ENCODE results near the gene C21orf91. TPM values are rescaled to one million over a fixed set of nuclear protein-coding genes. Genes with fewer than 3 reads are reported as not detected.

The C21orf91 gene
- total RNA-seq, 1 donor from 2014 or later = 15.1 TPM

DNA sequence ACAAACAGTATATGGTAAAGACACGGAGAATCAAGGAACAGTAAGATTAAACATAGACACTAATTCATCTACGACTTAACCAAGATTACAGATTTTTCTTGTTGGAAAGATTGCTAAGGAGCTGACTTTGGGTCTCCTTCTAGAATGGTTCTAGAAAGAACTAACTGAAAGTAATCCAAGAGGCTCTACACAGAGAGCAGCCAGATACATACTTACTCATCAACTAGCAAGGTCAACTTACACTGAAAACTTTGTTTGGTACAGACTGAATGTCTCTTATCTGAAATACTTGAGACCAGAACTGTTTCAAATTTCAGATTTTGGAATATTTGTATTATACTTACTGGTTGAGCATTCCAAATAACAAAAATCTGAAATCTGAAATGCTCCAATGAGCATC, 5.8 kb downstream of the C21orf91 start:
- TF ChIP-seq, protein P1, sequence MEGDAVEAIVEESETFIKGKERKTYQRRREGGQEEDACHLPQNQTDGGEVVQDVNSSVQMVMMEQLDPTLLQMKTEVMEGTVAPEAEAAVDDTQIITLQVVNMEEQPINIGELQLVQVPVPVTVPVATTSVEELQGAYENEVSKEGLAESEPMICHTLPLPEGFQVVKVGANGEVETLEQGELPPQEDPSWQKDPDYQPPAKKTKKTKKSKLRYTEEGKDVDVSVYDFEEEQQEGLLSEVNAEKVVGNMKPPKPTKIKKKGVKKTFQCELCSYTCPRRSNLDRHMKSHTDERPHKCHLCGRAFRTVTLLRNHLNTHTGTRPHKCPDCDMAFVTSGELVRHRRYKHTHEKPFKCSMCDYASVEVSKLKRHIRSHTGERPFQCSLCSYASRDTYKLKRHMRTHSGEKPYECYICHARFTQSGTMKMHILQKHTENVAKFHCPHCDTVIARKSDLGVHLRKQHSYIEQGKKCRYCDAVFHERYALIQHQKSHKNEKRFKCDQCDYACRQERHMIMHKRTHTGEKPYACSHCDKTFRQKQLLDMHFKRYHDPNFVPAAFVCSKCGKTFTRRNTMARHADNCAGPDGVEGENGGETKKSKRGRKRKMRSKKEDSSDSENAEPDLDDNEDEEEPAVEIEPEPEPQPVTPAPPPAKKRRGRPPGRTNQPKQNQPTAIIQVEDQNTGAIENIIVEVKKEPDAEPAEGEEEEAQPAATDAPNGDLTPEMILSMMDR (IDR thresholded peaks at IDR 0.05) = no peak
- no peaks in the 10 kb centered on the region for H3K27me3 Mint-ChIP-seq (ENCODE audit: low read depth)
- peaks cover 2% of the 10 kb centered on the region for H3K9me3 Mint-ChIP-seq (ENCODE audit: low read depth)
- no peak overlapping the region for H3K4me3 Mint-ChIP-seq (ENCODE audit: unreplicated experiment)
- H3K36me3 Mint-ChIP-seq (ENCODE audit: low read depth) = peaks cover 23% of the 10 kb centered on the region
- H3K27ac Mint-ChIP-seq (ENCODE audit: unreplicated experiment) = no peak overlapping the region
- peaks cover 11% of the 10 kb centered on the region for H3K4me1 Mint-ChIP-seq (ENCODE audit: low read depth)
- no peak for DNase-seq (ENCODE audit: low spot score)

DNA sequence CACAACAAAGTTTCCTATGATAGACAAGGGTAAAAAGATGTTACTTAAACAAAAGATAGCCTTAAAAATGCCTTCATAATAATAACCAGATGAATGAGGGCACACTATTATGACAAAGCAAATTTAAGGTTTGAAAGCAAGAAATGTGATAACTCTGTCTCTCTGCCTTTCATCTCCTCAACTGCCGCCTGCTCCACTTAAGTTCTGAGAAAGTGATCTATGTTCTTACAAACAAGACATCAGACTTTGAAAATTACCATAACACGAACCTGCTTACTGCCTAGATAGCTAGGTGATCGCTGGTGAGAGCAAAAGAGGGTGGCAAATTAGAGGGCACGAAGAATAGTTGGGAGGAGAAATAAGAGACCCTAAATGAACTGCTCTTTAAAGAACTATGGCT, 13.2 kb downstream of the C21orf91 start:
- peaks cover 9% of the 10 kb centered on the region for H3K4me1 Mint-ChIP-seq (ENCODE audit: low read depth)
- no peak for DNase-seq (ENCODE audit: low spot score)
- peaks cover 6% of the 10 kb centered on the region for H3K9me3 Mint-ChIP-seq (ENCODE audit: low read depth)
- no peak overlapping the region for H3K27ac Mint-ChIP-seq (ENCODE audit: unreplicated experiment)
- TF ChIP-seq, protein P1 (IDR thresholded peaks at IDR 0.05) = no peak
- H3K27me3 Mint-ChIP-seq (ENCODE audit: low read depth) = no peaks in the 10 kb centered on the region
- H3K36me3 Mint-ChIP-seq (ENCODE audit: low read depth) = peaks cover 12% of the 10 kb centered on the region
- no peak overlapping the region for H3K4me3 Mint-ChIP-seq (ENCODE audit: unreplicated experiment)

DNA sequence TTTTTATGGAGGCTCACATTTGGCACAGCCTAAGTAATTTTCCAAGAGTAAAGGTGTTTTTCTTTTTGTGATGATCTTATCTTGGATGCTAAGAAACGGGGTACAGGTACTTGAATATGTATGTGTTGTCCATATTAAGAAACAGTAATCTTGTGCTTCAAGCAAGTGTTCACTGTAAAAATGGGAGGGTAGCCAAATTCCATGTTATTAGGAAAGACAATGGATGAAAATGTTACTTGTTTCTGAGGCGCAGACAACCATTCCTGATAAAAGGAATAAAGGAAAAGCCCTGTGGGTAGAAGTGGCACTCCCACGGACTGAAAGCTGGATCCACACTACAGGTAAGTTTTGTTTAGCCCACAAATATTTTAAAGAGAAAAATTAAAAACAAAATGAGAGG, 15.6 kb downstream of the C21orf91 start:
- Mint-ChIP-seq H3K27me3 (ENCODE audit: low read depth) (no peaks in the 10 kb centered on the region), H3K27ac (ENCODE audit: unreplicated experiment) (no peak overlapping the region), H3K4me1 (ENCODE audit: low read depth) (peaks cover 9% of the 10 kb centered on the region), H3K36me3 (ENCODE audit: low read depth) (peaks cover 6% of the 10 kb centered on the region), H3K4me3 (ENCODE audit: unreplicated experiment) (no peak overlapping the region), H3K9me3 (ENCODE audit: low read depth) (peaks cover 4% of the 10 kb centered on the region)
- DNase-seq (ENCODE audit: low spot score) = no peak
- TF ChIP-seq, protein P1 (IDR thresholded peaks at IDR 0.05) = no peak

DNA sequence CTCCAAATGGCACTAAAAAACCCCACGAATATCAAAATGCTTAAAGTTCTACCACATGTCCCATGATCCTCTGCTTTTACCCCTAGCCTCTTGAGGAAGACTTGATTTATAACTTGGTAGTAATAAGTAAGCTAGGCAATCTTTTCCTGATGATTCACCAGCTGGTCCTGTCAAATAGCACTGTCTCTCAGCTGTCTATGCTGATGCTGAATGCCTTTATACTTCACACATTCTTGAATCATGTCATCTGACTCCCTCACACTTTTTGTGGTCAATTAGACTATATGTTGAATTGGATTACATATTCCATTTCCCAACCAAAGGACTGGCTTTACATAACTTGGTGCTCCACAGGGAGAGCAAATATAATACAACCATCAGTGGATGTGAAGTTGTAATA, 16.6 kb downstream of the C21orf91 start:
- peaks cover 9% of the 10 kb centered on the region for H3K4me1 Mint-ChIP-seq (ENCODE audit: low read depth)
- peak overlapping the region; percentile 55 for H3K27ac Mint-ChIP-seq (ENCODE audit: unreplicated experiment)
- DNase-seq (ENCODE audit: low spot score) = no peak
- H3K27me3 Mint-ChIP-seq (ENCODE audit: low read depth) = no peaks in the 10 kb centered on the region
- no peaks in the 10 kb centered on the region for H3K36me3 Mint-ChIP-seq (ENCODE audit: low read depth)
- H3K4me3 Mint-ChIP-seq (ENCODE audit: unreplicated experiment) = no peak overlapping the region
- H3K9me3 Mint-ChIP-seq (ENCODE audit: low read depth) = peaks cover 1% of the 10 kb centered on the region
- TF ChIP-seq, protein P1 (IDR thresholded peaks at IDR 0.05) = no peak

DNA sequence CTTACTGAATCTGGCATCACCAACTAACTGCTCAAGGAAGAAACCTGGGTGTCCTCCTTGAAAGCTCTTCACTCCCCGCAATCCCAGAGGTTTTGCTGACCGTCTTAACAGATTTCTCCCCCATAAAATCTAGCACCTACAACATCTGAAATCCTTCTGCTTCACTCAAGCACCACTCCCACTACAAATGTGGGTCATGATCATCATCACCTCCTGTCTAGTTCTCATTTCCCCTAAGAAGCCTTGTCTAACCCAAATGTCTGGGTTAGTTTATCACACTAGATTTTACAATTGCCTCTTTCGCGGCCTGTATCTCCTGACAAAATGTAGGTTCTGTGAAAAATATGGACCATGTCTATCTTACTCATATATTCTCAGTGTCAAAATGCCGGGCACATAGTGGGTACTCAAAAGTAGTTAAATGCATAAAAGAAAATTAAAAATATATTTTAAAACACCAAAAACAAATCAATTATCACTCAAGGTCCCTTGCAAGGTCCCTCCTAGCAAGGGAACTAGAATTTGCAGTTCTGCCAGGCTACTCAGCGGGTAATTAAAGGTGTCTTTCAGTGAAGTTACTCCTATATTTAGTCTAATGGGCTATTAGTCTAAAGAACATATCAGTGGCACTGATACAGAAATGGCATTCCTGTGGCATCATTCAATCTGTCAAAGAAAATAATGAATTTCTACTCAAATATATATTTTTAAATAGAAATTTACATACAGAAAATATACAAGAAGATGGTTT, 19.6 kb downstream of the C21orf91 start:
- Mint-ChIP-seq H3K4me3 (ENCODE audit: unreplicated experiment) (no peak overlapping the region), H3K27me3 (ENCODE audit: low read depth) (no peaks in the 10 kb centered on the region), H3K9me3 (ENCODE audit: low read depth) (no peaks in the 10 kb centered on the region), H3K36me3 (ENCODE audit: low read depth) (peaks cover 5% of the 10 kb centered on the region), H3K4me1 (ENCODE audit: low read depth) (peaks cover 9% of the 10 kb centered on the region), H3K27ac (ENCODE audit: unreplicated experiment) (no peak overlapping the region)
- TF ChIP-seq, protein P1 (IDR thresholded peaks at IDR 0.05) = no peak
- no peak for DNase-seq (ENCODE audit: low spot score)
